GM12891 (cell line): ENCODE results near the gene MCRIP1.

Experiments used
- POLR2A ChIP-seq: IDR thresholded peaks from 2 replicates; pipeline ENCODE4 v1.6.1; 2011; ENCODE audit warnings: low read depth, low read length, control low read depth
- POLR2AphosphoS5 ChIP-seq: IDR thresholded peaks from 2 replicates; pipeline ENCODE4 v1.6.1; 2011; ENCODE audit warnings: low read depth, low read length, control low read depth
- SPI1 ChIP-seq: IDR thresholded peaks from 2 replicates; pipeline ENCODE4 v1.6.1; 2011; ENCODE audit warnings: low read depth, low read length, control low read depth
- TAF1 ChIP-seq: IDR thresholded peaks from 2 replicates; pipeline ENCODE4 v1.6.1; 2011; ENCODE audit warnings: low read depth, low read length, control low read depth

DNA sequence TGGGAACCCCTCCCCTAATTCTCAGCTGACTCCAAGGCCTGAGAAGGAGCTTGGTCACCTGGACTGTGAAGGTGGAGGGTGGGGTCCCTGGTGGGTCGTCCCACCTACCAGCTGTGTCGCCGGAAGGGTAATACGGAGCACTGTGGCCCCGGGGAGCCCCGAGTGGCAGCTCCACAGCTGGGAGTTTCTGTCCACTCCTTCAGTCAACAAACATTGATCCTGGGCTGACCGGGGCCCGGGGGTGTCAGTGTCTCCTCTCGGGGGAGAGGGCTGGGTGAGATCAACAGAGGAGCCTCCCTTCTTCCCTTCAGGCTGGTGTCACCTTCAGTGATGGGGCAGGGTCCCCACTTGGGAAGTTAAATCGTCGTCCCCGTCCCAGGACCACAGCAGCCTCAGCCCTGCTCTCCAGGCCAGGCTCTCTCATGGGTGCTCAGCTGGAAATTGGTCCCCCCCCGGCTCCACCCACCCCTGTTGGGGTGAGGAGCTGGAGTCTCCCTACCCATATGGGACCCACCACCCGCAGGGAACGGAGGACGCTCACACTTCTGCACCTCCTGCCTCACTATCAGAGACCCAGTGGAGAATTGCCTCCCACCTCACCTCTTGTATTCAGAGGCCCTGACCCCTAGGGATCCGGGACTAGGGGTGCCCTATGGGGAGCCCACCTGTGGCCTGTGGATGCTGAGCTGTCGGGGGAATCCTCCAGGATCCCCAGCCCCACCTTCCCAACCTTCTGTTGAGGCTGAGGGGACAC lies 27.2 kb downstream of the MCRIP1 start:
- TF ChIP-seq POLR2A, result no peak
- TF ChIP-seq POLR2AphosphoS5, result no peak
- no peak for TF ChIP-seq SPI1
- TF ChIP-seq TAF1, result no peak
